Left ventricle myocardium inferior (tissue), 1 donor: ENCODE data around the gene DIO1. TPM values are rescaled to one million over a fixed set of nuclear protein-coding genes. Genes with fewer than 3 reads are reported as not detected.

Experiments used
- DNase-seq: peaks from one replicate; pipeline ENCODE4 v3.0.0-alpha.2; 2020
- H3K27ac ChIP-seq: fragments of 200-600 bp; replicated peaks from 2 replicates; pipeline ENCODE4 v1.8.0; 2021
- H3K27me3 ChIP-seq: fragments of 200-600 bp; 2 replicates; pipeline ENCODE4 v1.8.0; 2021; ENCODE audit warnings: low read depth
- H3K36me3 ChIP-seq: fragments of 200-600 bp; 2 replicates; pipeline ENCODE4 v1.8.0; 2021
- H3K4me1 ChIP-seq: fragments of 200-600 bp; 2 replicates; pipeline ENCODE4 v1.8.0; 2021
- H3K4me3 ChIP-seq: fragments of 200-600 bp; 2 replicates; pipeline ENCODE4 v1.8.0; 2021; ENCODE audit warnings: mild to moderate bottlenecking, moderate library complexity
- H3K9me3 ChIP-seq: fragments of 200-600 bp; replicated peaks from 2 replicates; pipeline ENCODE4 v1.8.0; 2021
- CTCF ChIP-seq: fragments of 200-600 bp; IDR thresholded peaks from 2 replicates; pipeline ENCODE4 v1.8.0; 2021; ENCODE audit warnings: antibody characterized with exemption, mild to moderate bottlenecking, borderline replicate concordance
- intact Hi-C: fragments of 100-400 bp; cut with micrococcal nuclease; formaldehyde crosslinking; loops from one replicate; pipeline ENCODE4 v1.11.0; 2022
- total RNA-seq: library from RNA; stranded (reverse); fragmentation: NEBNext Ultra II Directional; extraction: Animal tissue kit (Norgen Biotek cat#: 25700); gene quantifications from one replicate; pipeline ENCODE4 v1.2.1, GENCODE V29; 2021
- donor health status: DM: no; HTN: yes; CAD: no; lungs with severe emphysema.

The DIO1 gene
- total RNA-seq, 1 donor from 2014 or later = not detected

- TF ChIP-seq CTCF = no peak
- Histone ChIP-seq H3K4me1 (no peaks in the 10 kb centered on the region), H3K4me3 (no peak overlapping the region), H3K9me3 (peaks cover 18% of the 10 kb centered on the region), H3K27me3 (no peaks in the 10 kb centered on the region), H3K36me3 (peaks cover 8% of the 10 kb centered on the region), H3K27ac (no peak overlapping the region)
- DNase-seq = no peak
- intact Hi-C loops = no loop called here
Observed at GRCh38 chr1:53936430-53936829, 42.4 kb downstream of the DIO1 start.

- Histone ChIP-seq H3K36me3 (peaks cover 5% of the 10 kb centered on the region), H3K27ac (no peak overlapping the region), H3K4me1 (no peaks in the 10 kb centered on the region), H3K9me3 (peaks cover 8% of the 10 kb centered on the region), H3K4me3 (no peak overlapping the region), H3K27me3 (no peaks in the 10 kb centered on the region)
- no peak for DNase-seq
- intact Hi-C loops = no loop called here
- no peak for TF ChIP-seq CTCF
Observed at GRCh38 chr1:53938136-53938830, 44.3 kb downstream of the DIO1 start.

GRCh38 chr1:53942127-53942957, 48.4 kb downstream of the DIO1 start:
- H3K27ac ChIP-seq = no peak overlapping the region
- H3K27me3 ChIP-seq = no peaks in the 10 kb centered on the region
- H3K9me3 ChIP-seq = no peaks in the 10 kb centered on the region
- no peaks in the 10 kb centered on the region for H3K36me3 ChIP-seq
- DNase-seq = no peak
- peaks cover 24% of the 10 kb centered on the region for H3K4me1 ChIP-seq
- no peak overlapping the region for H3K4me3 ChIP-seq
- no peak for TF ChIP-seq CTCF
- intact Hi-C loops = no loop called here

DNA sequence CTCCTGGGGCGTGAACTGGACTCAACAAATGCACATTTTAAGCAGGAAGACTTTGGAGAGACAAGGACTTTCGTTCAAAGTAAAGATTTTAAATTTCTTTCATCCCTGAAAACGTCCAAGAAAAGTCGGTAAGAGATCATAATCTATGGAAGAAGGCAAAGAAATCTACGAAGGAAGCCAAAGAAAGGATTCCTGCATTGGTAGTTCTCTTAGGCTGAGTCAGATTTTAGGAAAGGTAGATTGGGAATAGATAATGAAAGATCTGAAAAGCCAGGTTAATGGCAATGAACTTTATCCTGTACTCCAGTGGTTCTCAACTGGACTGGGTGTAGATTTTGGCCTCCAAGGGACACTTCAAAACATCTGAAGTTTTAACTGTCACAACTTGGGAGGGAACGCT, 49.1 kb downstream of the DIO1 start:
- Histone ChIP-seq H3K4me3 (no peak overlapping the region), H3K4me1 (peaks cover 32% of the 10 kb centered on the region), H3K27ac (no peak overlapping the region), H3K36me3 (no peaks in the 10 kb centered on the region), H3K9me3 (no peaks in the 10 kb centered on the region), H3K27me3 (no peaks in the 10 kb centered on the region)
- intact Hi-C loops = no loop called here
- no peak for TF ChIP-seq CTCF
- no peak for DNase-seq

DNA sequence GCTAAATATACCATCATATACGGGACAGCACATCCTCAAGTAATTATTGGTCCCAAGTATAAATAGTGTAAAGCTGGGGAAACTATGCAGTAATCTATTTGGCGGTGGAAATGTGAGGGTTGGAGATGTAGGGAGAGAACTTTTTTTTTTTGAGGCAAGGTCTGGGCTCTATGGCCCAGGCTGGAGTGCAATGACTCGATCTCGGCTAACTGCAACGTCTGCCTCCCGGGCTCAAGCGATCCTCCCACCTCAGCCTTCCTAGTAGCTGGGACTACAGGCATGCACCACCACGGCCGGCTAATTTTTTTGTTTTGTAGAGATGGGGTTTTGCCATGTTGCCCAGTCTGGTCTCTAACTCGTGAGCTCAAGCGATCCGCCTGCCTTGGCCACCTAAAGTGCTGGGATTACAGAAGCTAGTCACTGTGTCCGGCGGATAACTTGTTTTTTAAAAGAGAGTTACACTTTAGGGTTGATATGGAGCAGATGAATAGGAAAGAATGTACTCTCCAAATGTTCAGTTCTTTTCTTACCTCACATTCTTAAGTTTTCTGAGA, 49.6 kb downstream of the DIO1 start:
- no peak overlapping the region for H3K4me3 ChIP-seq
- peaks cover 37% of the 10 kb centered on the region for H3K4me1 ChIP-seq
- H3K9me3 ChIP-seq = no peaks in the 10 kb centered on the region
- no peaks in the 10 kb centered on the region for H3K27me3 ChIP-seq
- intact Hi-C loops = no loop called here
- H3K27ac ChIP-seq = no peak overlapping the region
- H3K36me3 ChIP-seq = no peaks in the 10 kb centered on the region
- no peak for DNase-seq
- no peak for TF ChIP-seq CTCF
